NB4 (cell line): ENCODE data around the gene PHF21B.

Experiments used
- CTCF ChIP-seq: IDR thresholded peaks from one replicate; pipeline ENCODE4 v1.5.1; 2012; ENCODE audit warnings: low read depth, low read length
- MYC ChIP-seq: IDR thresholded peaks from 2 replicates; pipeline ENCODE4 v1.6.1; 2011; ENCODE audit warnings: low read depth, low read length
- POLR2A ChIP-seq: IDR thresholded peaks from 2 replicates; pipeline ENCODE4 v1.6.1; 2011; ENCODE audit warnings: mild to moderate bottlenecking; ENCODE audit not compliant: insufficient read length; ENCODE audit errors: extremely low read depth
- TF ChIP-seq, protein P1 (sequence below): IDR thresholded peaks from 2 replicates; pipeline ENCODE4 v1.6.1; 2011; ENCODE audit warnings: low read depth, low read length

DNA sequence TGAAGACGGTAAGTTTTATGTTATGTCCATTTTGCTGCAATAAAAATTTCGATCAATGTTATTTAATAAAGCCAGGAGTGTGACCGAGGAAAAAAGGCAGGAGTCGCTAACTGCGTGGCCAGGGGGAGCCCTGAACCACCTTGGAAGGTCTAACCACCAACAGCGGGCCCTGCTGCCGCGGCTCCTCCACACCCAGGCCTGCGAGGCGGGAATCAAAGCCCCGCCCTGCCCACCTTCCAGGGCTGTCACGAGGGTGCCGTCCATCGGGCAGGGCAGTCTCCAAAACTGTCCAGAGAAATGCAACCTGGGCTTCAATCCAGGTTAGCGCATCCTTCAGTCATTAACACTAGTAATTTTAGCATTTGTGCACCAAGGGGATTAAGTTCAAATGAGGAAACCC is 19.0 kb downstream of the PHF21B start:
- TF ChIP-seq POLR2A (no peak), CTCF (no peak), MYC (no peak)
- TF ChIP-seq, protein P1, sequence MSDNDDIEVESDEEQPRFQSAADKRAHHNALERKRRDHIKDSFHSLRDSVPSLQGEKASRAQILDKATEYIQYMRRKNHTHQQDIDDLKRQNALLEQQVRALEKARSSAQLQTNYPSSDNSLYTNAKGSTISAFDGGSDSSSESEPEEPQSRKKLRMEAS: no peak
